AG20443 (cell line): Measurements from ENCODE around the gene ORM1.
"Not testable (repeated sequence)": the region's sequence is repeated elsewhere in the genome, so short reads cannot be mapped to it uniquely, and the experiment has no call there.

Source experiments
- DNase-seq: peaks from one replicate; pipeline ENCODE4 v3.0.0; 2012; ENCODE audit warnings: low spot score, mixed read lengths

The ORM1 gene

DNA sequence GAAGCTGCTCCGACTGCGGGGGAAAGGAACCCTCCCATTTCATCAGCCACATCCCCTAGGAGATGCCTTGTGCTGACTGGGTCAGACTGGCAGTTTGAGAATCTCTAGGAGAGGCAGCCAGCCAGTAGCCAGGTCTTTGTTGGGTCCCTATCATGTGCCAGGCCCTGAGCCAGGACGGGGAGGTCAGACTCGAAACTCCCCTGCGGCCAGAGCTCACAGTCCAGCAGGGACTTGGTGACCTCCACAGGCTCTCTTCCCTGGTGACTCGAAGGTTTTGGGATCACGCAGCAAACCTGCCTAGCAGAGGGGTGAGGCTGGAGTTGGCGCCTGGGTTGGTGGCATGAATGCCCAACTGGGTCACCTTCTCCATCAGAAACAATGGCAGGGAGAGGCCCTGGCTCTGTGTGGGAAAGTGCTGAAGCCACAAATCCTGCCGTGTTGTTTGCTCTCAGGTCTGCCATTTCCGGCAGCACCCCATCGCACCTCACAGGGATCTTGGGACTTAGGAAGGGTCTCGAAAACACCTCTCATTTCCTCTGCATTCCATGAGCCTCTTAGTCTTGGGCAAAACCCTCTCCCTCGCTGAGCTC, 14.4 kb upstream of the ORM1 start:
- peak; percentile 3 for DNase-seq

DNA sequence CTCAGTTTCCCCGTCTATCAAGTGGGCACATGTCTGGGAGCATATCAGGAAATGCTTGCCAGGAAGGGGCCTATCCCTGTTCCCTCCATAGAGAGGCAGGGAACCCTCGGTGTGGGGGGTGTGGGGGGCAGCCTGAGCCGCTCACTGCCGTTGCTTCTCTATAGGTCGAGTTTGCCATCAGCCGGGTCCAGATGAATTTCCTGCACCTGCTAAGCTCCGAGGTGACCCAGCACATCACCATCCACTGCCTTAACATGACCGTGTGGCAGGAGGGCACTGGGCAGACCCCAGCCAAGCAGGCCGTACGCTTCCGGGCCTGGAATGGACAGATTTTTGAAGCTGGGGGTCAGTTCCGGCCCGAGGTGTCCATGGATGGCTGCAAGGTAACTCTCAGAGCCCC, 13.8 kb upstream of the ORM1 start:
- DNase-seq = peak; percentile 1

DNA sequence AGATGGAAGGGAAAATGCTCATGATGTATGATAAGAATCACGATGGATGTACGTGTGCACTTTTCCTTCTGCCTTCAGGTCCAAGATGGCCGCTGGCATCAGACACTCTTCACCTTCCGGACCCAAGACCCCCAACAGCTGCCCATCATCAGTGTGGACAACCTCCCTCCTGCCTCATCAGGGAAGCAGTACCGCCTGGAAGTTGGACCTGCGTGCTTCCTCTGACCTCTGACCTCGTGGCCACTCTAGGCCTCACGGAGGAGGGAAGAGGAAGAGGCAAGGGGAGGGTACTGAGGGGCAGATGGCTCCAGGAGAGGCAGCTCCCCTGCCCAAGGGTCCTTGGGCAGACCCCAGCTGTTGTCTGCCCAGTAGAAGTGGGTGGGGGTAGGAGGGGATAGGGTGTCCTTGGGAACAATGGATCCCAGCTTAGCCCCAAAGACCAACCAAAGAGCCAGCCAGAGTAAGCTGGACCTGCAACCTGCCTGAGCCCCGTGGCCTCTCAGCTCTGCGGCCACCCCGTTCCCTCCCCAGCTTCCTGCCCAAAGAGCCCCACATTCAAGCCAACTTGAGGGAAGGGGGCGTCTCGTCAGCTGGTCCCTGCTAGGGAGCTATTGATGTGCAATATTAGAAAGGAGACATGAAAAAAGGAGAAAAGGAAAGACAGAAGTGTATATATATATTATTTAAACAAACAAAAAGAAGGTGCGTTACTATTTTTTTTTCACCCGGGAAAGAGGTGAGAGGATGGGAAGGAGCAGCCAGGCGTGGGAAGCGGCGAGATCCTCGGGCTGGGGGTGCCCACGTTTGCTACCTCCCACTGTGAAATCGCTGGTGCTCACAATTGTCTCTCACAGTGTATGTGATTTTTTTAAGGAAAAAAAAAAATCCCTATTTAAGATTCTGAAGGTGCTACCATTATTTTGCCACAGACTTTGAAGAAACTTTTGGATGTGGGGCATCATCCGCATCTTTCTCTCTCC, 12.1 kb upstream of the ORM1 start:
- no peak for DNase-seq

DNA sequence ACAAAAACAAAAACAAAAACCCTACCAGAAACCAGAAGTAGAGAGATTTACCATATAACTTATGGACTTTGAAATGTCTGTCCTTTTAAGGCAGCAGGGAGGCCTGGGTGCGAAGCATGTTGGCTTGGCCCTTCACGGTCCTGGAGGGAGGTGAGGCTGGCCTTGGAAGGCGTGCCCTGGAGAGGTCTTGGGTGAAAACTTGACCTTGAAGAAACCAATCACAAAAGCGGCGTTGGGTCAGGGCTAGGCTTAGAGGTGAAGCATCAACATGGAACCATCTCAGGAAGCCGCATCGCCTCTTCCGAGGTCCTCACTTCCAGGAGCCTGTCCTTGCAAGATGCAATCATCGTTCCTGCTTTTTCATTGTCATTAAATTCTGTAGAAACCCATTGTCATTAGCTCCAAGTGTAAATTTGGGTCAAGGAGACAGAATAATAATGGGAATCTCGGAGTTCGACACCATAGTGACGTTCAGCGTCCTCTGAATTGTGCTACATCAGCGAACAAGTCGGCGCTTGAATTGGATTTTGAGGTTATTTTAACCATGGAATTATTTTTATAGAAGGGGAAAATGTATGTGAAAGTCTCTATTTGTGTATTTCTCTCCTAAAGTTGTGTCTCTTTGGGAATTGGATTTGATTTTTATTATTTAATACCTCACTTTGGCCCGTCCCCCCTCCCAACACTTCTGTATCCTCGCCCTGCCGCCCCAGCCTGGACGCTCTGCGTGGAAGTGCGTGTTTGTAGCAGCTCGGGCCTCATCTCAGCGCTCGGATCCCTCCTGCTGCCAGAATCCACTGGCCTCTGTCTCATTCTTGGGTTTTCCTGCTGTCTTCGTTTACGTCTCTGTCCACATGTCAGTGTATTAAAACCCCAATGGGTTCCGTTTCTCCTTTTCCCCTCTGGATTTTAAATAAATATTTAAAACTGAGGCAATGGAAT, 11.1 kb upstream of the ORM1 start:
- peak; percentile 1 for DNase-seq

DNA sequence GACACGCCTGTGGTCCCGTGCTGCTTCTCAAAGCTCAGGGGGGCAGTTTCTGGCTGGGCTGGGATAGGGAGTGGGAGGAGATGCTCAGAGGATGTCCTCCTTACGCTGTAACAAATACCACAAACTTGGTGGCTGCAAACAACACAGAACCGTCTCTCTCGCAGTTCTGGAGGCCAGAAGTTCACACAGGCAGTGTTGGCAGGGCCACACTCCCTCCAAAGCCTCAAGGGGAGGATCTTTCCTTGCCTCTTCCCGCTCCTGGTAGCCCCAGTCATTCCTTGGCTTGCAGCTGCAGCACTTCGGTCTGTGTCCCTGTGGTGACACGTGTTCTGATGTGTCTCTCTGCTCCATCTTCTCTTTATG, 10.4 kb upstream of the ORM1 start:
- peak; percentile 0 for DNase-seq

DNA sequence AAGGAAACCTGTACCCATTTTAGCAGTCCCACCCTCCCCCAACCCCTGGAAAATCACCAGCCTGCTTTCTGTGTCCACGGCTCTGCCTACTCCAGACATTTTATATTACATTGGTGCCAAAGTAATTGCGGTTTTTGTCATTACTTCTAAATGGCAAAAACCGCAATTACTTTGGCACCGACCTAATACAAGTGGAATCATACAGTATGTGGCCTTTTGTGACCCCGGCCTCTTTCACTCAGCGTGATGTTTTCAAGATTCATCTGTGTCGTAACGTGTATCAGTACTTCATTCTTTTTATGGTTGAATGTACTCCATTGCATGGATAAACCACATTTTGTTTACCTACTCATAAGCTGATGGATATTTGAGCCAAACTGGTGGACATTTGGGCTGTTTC, 9.7 kb upstream of the ORM1 start:
- DNase-seq = no peak

DNA sequence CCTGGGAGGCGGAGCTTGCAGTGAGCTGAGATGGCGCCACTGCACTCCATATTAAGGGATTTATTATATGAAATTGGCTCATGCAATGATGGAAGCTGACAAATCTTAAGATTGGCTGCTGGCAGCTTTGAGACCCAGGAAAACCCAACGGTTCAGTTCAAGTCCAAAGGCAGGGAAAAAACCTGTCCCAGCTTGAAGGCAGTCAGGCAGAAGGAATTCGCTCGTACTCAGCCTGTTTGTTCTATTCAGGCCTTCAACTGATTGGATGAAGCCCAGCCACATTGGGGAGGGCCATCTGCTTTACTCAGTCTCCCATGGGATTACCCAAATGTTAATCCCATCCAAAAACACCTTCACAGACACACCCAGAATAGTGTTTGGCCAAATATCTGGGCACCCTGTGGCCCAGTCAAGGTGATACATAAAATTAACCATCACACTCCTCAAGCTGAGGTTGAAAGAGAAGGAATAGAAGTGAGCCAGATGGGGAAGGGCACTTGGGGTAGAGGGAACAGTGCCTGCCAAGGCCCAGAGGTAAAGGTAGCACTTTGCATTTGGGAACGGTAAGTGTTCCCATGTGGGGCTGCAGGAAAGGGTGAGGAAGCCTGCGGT, 8.5 kb upstream of the ORM1 start:
- no peak for DNase-seq

DNA sequence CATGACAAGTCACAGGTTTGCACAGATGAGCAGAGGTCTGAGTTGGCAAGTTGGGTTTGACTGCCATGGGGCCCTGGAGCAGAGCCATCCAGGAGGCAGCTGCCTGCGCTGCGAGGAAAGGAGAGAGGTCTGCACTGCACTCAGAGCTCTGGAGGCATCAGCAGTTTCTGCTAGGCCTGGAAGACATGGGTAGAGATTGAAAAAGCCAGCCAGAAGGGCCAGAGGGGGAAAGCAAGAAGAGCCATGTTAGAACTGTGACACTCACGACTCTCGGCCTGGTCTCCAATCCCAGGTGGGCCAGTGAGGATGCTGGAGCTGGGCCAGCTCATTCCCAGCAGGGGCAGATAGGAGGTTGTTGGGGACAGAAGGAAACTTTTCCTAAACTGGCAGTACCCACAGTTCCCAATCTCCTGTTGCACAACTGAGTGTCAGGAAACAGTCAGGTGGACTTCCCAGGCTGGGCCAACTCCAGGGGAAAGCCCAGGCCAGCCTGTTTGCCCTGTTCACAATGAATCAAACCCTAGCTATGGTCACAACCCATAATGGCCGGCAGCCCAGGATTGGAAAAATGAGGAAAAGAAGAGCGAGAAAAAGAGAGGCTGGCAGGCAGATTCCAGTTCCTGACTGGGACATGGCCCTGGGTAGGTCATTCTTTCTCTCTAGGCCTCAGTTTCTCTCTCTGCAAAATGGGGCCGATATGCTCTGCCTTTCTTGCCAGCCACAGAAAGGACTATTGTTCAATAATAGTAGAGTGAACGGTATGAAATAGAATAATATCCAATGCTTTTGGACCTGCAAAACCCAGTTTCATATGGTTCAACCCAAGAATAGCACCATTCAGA, 7.8 kb upstream of the ORM1 start:
- DNase-seq = peak; percentile 11

DNA sequence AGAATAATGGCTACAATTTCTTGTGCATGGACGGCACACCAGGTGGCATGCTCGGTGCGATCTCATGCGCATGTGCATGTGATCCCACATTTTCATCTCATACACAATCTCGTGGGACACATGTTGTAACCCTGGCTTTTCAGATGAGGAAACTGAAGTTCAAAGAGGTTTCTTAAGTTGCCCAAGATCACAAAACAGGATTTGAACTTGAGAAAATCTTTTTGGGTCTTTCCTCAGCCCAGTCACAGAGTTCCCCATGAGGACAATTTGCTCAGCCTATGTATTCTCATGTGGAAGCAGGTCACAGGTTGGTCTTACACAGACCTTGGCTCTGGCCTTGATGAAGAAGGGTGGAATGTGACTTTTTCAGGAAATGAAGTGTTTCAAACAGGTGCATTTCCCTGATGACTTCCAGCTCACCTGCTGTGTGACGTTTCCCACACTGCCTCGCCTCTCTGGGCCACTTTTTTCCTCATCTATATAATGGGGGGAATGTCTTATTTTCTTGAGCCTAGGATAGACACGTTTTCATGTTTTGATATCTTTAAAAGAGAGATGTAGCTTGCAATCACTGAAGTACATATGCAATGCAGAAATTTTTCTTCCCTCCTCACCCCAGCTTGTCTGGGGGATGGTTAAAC, 7.1 kb upstream of the ORM1 start:
- peak; percentile 1 for DNase-seq

DNA sequence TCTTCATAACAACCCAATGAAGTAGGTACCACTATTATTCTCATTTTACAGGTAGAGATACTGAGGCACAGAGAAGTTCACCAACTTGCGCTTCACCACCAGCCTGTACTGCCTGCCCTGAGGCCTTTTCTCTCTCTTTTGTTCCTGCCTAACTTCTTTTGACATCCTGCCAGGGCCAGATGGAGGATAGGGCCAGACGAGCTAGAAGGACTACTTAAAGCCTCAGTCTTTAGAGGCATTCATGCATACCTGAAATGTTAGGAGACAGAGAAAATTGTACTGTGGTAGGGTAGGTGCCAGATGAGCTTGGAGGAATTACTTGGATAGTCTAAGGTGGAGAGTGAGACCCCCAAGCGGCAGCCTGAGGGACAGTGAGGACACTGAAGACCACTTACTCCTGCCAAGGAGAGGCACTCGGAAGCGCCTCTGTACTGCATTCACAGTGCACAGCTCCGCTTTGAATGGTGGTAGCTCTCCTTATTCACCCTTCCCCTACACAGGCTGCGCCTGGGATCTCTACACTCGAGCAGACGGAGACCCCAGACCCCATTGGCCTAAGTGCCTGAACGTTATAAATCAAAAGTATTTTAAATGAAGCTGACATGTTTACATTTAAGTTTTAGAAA, 6.2 kb upstream of the ORM1 start:
- peak; percentile 6 for DNase-seq

DNA sequence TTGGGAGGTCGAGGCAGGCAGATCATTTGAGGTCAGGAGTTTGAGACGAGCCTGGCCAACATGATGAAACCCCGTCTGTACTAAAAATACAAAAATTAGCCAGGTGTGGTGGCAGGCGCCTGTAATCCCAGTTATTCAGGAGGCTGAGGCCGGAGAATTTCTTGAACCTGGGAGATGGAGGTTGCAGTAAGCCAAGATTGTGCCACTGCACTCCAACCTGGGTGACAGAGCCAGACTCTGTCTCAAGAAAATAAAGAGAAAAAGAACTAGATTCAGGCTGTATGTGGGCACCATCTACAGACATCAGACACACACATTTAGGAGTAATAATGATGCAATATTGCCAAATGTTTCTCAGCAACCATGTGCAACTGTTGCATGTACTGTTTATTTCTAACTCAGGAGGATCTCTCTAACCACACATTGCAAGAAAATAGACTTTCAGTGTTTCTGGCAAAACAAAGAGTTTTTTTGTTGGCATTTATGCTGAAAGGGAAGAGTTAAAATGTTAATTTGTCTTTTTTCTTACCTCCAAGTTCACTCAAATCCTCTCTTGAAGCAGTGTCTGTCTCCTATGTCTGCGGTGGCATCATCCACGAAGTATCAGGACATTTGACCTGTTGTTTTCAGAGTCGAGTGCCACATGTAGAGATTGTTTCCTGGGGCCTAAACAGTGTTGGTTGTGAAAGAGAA, 5.1 kb upstream of the ORM1 start:
- DNase-seq = peak; percentile 73

DNA sequence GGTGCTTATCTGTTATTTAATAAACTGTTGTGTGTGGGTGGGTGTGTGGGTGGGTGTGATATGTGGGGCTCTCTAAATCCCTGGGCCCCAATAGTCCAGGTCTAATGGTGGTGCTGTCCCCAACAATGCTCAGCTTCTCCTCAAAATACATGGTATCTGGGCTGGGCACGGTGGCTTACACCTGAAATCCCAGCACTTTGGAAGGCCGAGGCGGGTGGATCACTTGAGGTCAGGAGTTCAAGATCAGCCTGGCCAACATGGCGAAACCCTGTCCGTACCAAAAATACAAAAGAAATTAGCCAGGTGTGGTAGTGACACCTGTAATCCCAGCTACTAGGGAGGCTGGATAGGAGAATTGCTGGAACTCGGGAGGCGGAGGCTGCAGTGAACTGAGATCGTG, 4.5 kb upstream of the ORM1 start:
- no peak for DNase-seq

DNA sequence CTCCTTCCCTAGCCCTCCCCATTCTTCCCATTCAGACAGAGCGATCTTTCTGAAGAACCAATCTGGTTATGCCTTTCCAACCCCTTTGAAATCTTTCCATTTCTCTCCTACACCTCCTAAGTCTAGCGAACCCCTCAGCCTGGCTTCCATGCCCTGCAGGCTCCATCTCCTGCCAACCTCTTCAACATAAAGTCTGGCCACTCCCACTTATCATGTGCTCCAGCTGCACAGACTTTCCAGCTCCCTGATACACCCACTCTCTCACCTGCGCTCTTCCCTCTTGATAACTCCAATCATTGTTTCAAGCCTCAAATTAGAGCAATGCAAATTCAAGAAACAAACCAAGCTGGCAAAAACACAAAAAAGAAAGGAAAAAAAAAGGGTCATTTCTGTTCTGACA, 3.8 kb upstream of the ORM1 start:
- DNase-seq = no peak

DNA sequence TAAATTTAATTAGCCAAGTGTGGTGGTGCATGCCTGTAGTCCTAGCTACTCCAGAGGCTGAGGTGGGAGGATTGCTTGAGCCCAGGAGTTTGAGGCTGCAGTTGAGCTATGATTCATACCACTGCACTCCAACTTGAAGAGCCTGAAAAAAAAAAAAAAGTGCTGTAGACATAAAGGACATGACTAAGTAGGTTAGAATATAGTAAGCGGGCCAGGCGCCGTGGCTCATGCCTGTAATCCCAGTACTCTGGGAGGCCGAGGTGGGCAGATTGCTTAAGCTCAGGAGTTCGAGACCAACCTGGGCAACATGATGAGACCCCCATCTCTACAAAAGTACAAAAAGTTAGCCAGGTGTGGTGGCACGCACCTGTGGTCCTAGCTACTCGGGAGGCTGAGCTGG, 2.2 kb upstream of the ORM1 start:
- DNase-seq = not testable (repeated sequence)

DNA sequence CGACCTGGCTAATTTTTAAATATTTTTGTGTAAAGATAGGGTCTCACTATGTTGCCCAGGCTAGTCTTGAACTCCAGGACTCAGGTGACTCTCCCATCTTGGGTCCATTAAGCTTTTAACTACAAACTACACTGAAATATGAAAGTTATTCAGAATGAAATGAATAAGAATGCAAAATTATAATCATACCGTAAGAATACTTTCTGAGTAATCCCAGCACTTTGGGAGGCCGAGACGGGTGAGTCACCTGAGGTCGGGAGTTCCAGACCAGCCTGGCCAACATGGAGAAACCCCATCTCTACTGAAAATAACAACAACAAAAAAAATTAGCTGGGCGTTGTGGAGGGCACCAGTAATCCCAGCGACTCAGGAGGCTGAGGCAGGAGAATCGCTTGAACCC, 1.1 kb upstream of the ORM1 start:
- no peak for DNase-seq

DNA sequence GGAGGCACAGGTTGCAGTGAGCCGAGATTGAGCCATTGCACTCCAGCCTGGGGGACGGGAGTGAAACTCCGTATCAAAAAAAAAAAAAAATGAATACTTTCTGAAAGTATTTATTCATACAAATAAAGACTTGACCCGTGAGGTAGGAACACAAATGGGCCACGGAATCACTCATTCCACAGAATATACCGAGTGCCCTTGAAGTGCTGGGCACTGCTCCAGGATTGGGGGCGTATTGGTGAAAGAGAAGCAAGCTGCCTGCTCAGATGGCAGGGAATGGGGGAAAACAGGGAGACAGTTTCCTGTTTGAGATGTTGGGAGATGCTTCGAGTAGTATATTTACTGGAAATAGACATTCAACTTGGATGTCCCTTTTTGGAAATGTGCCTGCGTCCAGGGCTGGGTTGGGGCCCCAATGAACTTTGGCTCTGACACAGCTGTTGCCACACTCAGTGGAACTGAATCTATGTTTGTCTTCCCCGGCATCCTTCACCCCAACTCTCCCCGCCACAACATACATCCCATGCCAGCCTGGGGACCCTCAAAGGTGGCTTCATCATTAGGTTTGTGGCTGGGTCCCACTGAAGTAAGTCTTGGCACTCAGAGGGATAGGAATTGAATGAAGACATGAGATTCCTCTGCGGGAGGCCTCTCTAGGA, 609 bp upstream of the ORM1 start:
- DNase-seq = not testable (repeated sequence)

DNA sequence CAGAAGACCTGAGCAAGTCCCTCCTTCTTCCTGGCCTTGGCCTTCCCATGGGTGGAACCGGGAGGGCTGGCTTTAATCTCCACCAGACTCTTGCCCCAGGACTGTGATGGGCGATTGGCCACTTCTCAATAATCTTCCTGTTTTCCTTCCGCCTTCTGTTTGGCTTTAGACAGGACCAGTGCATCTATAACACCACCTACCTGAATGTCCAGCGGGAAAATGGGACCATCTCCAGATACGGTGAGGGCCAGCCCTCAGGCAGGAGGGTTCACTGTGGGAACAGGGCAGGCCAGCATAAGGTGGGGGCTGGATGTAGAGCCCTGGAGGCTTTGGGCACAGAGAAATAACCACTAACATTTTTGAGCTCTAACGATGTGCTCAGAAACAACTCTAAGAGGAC, 951 bp downstream of the ORM1 start:
- not testable (repeated sequence) for DNase-seq

DNA sequence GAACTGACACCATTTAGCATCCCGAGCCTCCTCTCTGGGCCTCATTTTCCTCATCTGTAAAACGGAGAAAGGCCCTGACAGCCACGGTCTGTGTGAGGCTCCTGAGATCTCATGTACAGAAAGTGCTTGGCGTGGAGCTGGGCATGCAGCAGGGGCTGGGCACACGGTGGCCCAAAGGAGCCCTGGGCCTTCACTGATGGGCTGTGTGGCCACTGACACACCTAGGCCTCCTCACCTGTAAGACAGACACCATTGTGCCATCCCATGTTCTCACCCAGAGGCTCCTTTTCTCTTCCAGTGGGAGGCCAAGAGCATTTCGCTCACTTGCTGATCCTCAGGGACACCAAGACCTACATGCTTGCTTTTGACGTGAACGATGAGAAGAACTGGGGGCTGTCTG, 1.6 kb downstream of the ORM1 start:
- no peak for DNase-seq

DNA sequence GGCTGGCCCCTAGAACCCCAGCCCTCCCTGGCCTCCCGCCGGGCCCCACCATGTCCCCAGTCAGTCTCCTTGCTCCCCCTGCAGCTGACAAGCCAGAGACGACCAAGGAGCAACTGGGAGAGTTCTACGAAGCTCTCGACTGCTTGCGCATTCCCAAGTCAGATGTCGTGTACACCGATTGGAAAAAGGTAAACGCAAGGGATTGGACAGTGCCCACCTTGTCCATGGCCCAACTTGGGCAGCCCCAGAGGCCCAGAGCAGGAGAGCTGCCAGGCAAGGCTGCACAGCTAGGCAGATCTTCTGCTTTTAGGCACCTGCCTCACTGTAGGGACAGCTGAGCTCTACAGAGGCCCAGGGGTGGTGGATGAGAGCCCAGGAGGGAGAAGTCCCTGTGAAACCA, 2.1 kb downstream of the ORM1 start:
- not testable (repeated sequence) for DNase-seq
